ENCODE results near the gene CXXC5. TPM values are rescaled to one million over a fixed set of nuclear protein-coding genes. Genes with fewer than 3 reads are reported as not detected.

Gene CXXC5
- total and polyA plus RNA-seq, 2 donors (not counting 1 experiment from before 2014, with no cell fraction given): 18.6 to 43.9 TPM

DNA sequence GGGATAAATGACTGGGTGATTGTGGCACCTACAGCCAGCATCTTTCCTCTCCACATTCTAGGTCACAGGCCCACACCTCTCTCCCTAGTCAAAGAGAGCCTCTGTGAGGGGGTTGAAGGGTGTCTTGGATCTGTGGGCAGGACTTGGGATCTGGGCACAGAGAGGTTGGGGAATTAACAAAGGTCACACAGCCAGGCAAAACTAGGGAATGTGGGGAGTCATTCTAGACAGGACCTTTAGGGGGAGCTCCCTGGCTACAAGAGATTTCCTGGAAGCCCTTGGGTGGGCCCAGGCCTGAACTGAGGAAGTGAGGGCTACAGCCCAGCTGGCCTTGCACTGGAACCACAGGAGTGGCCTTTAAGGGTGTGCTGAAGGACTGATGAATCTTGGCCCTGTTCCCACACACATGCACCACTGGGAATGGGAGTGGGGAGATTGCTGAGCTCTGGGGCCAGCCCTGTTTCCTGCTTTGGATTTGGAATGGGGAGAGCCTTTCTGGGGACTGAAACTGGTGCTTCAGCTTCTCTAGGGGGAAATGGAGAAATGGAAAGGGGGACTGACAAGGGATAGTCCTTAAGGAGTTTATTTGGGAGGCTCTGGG lies 12.4 kb upstream of the CXXC5 start:
- Histone ChIP-seq H3K4me3 (replicated peaks in 1 of 4; ENCODE audit: control extremely low read depth in 1 of 4, insufficient read depth in 1 of 4, low read depth in 3 of 4, low read length in 4 of 4) (no peak overlapping the region), H3K4me1 (ENCODE audit: control insufficient read depth, extremely low read depth, insufficient read depth, low read length) (peaks cover 22% of the 10 kb centered on the region), H3K9me3 (ENCODE audit: control insufficient read depth, insufficient read depth, low read depth, low read length) (no peaks in the 10 kb centered on the region), H3K27me3 (ENCODE audit: control insufficient read depth, insufficient read depth, low read length) (no peaks in the 10 kb centered on the region), H3K27ac (ENCODE audit: insufficient read depth, low read length) (peak overlapping the region; percentile 50), H3K4me2 (ENCODE audit: extremely low read depth, insufficient read depth, low read length) (peak overlapping the region; percentile 1), H2AFZ (ENCODE audit: low read length) (no peak overlapping the region), H3K36me3 (ENCODE audit: control insufficient read depth, insufficient read depth, low read length) (no peaks in the 10 kb centered on the region), H3K9ac (ENCODE audit: insufficient read depth, low read length) (no peak overlapping the region), H3K79me2 (ENCODE audit: control insufficient read depth, insufficient read depth, low read length) (no peaks in the 10 kb centered on the region), H4K20me1 (ENCODE audit: control insufficient read depth, extremely low read depth, insufficient read depth, low read length) (no peaks in the 10 kb centered on the region)
- peak; percentile 95 to 98 for DNase-seq (ENCODE audit: low read depth in 2 of 2)
- TF ChIP-seq EZH2 (IDR thresholded peaks at IDR 0.05; ENCODE audit: low read length, missing control alignments): no peak
- TF ChIP-seq, protein P1, sequence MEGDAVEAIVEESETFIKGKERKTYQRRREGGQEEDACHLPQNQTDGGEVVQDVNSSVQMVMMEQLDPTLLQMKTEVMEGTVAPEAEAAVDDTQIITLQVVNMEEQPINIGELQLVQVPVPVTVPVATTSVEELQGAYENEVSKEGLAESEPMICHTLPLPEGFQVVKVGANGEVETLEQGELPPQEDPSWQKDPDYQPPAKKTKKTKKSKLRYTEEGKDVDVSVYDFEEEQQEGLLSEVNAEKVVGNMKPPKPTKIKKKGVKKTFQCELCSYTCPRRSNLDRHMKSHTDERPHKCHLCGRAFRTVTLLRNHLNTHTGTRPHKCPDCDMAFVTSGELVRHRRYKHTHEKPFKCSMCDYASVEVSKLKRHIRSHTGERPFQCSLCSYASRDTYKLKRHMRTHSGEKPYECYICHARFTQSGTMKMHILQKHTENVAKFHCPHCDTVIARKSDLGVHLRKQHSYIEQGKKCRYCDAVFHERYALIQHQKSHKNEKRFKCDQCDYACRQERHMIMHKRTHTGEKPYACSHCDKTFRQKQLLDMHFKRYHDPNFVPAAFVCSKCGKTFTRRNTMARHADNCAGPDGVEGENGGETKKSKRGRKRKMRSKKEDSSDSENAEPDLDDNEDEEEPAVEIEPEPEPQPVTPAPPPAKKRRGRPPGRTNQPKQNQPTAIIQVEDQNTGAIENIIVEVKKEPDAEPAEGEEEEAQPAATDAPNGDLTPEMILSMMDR (conservative IDR thresholded peaks at IDR 0.05 in 1 of 2, IDR thresholded peaks at IDR 0.05 in 1 of 2; ENCODE audit: low read depth in 1 of 2, low read length in 2 of 2): peak; percentile 73 to 83

DNA sequence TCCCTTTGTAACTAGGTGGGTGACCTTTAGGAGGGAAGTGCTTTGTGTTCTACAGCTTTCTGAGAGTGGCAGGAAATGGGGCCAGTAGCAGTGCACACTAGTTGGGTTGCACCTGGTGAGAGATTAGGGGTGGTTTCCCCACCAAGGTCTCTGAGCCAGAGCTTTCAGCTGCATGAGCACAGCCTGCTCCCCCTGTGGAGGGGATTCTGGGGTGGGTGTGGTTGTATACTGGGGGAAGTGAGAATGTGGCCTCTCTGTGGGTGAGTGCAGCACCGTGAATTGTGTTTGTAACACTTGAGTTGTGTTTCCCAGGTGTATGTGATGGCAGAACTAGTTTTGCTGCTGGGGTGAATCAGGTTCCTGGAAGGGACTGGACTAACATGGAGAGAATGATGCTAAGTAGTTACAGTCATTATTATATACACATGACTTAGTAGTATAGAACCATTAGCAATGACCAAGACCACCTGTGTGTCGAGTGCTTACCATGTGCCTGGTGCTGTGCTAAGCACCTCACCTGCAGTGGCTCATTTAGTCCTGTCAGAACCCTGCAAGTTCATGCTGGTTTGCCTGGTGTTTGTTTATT lies 11.8 kb upstream of the CXXC5 start:
- peak overlapping the region; percentile 26 for H3K4me2 ChIP-seq (ENCODE audit: extremely low read depth, insufficient read depth, low read length)
- H2AFZ ChIP-seq (ENCODE audit: low read length): no peak overlapping the region
- TF ChIP-seq, protein P1 (conservative IDR thresholded peaks at IDR 0.05 in 1 of 2, IDR thresholded peaks at IDR 0.05 in 1 of 2; ENCODE audit: low read depth in 1 of 2, low read length in 2 of 2): no peak
- no peak for TF ChIP-seq EZH2 (IDR thresholded peaks at IDR 0.05; ENCODE audit: low read length, missing control alignments)
- no peaks in the 10 kb centered on the region for H3K36me3 ChIP-seq (ENCODE audit: control insufficient read depth, insufficient read depth, low read length)
- H4K20me1 ChIP-seq (ENCODE audit: control insufficient read depth, extremely low read depth, insufficient read depth, low read length): no peaks in the 10 kb centered on the region
- no peak overlapping the region for H3K4me3 ChIP-seq (replicated peaks in 1 of 4; ENCODE audit: control extremely low read depth in 1 of 4, insufficient read depth in 1 of 4, low read depth in 3 of 4, low read length in 4 of 4)
- peak overlapping the region; percentile 55 for H3K27ac ChIP-seq (ENCODE audit: insufficient read depth, low read length)
- H3K79me2 ChIP-seq (ENCODE audit: control insufficient read depth, insufficient read depth, low read length): no peaks in the 10 kb centered on the region
- H3K27me3 ChIP-seq (ENCODE audit: control insufficient read depth, insufficient read depth, low read length): no peaks in the 10 kb centered on the region
- no peak for DNase-seq (ENCODE audit: low read depth in 2 of 2)
- no peaks in the 10 kb centered on the region for H3K9me3 ChIP-seq (ENCODE audit: control insufficient read depth, insufficient read depth, low read depth, low read length)
- H3K9ac ChIP-seq (ENCODE audit: insufficient read depth, low read length): no peak overlapping the region
- peaks cover 22% of the 10 kb centered on the region for H3K4me1 ChIP-seq (ENCODE audit: control insufficient read depth, extremely low read depth, insufficient read depth, low read length)

DNA sequence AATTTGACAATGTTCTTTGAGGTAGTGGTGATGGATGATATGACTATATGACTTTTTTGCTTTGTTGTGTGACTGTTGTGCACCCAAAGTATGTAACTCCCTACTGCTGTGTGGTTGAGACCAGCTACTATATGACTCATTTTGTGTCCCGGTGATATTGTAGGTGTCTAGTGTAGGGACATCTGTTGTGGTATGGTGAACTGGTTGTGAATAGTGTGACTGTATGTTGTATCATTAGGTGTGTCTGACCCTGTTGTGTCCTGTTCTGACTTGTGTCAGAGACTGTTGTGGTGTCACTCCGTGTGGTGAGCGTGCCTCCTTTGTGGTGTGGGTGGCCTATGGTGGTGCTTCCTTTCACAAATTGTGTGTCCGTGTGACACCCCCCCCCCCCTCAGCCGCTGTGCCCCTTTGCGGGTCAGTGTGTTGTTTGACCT lies 11.2 kb upstream of the CXXC5 start:
- H3K4me3 ChIP-seq (replicated peaks in 1 of 4; ENCODE audit: control extremely low read depth in 1 of 4, insufficient read depth in 1 of 4, low read depth in 3 of 4, low read length in 4 of 4): peak overlapping the region; percentile 16 to 55 (median 31)
- H3K27me3 ChIP-seq (ENCODE audit: control insufficient read depth, insufficient read depth, low read length): no peaks in the 10 kb centered on the region
- H3K9ac ChIP-seq (ENCODE audit: insufficient read depth, low read length): no peak overlapping the region
- H3K27ac ChIP-seq (ENCODE audit: insufficient read depth, low read length): peak overlapping the region; percentile 55
- H3K4me2 ChIP-seq (ENCODE audit: extremely low read depth, insufficient read depth, low read length): peak overlapping the region; percentile 80
- no peaks in the 10 kb centered on the region for H4K20me1 ChIP-seq (ENCODE audit: control insufficient read depth, extremely low read depth, insufficient read depth, low read length)
- peak in 1 of 2 donors; percentile 72 for DNase-seq (ENCODE audit: low read depth in 2 of 2)
- peaks cover 22% of the 10 kb centered on the region for H3K4me1 ChIP-seq (ENCODE audit: control insufficient read depth, extremely low read depth, insufficient read depth, low read length)
- H3K36me3 ChIP-seq (ENCODE audit: control insufficient read depth, insufficient read depth, low read length): no peaks in the 10 kb centered on the region
- no peaks in the 10 kb centered on the region for H3K79me2 ChIP-seq (ENCODE audit: control insufficient read depth, insufficient read depth, low read length)
- no peak overlapping the region for H2AFZ ChIP-seq (ENCODE audit: low read length)
- no peak for TF ChIP-seq EZH2 (IDR thresholded peaks at IDR 0.05; ENCODE audit: low read length, missing control alignments)
- TF ChIP-seq, protein P1 (conservative IDR thresholded peaks at IDR 0.05 in 1 of 2, IDR thresholded peaks at IDR 0.05 in 1 of 2; ENCODE audit: low read depth in 1 of 2, low read length in 2 of 2): no peak
- no peaks in the 10 kb centered on the region for H3K9me3 ChIP-seq (ENCODE audit: control insufficient read depth, insufficient read depth, low read depth, low read length)
